Subcutaneous adipose tissue (tissue), 4 donors: ENCODE results near the gene CELF5. TPM values are rescaled to one million over a fixed set of nuclear protein-coding genes. Genes with fewer than 3 reads are reported as not detected.

Source experiments
- CTCF ChIP-seq: fragments of 450-650 bp; IDR thresholded peaks from one replicate; pipeline ENCODE4 v1.5.1; 2016; ENCODE audit warnings: low read depth, mild to moderate bottlenecking, control low read depth, antibody characterized with exemption, moderate library complexity
- total RNA-seq, 4 donors: library from RNA; depleted of rRNA; stranded (reverse); fragments of >200 nt; gene quantifications; one replicate each; pipeline ENCODE4 v1.1.0, GENCODE V29; 2016

CELF5 gene
- total RNA-seq, 4 donors from 2014 or later = not detected

GRCh38 chr19:3338541-3339181 lies 114.2 kb downstream of the CELF5 start:
- no peak for TF ChIP-seq CTCF

- no peak for TF ChIP-seq CTCF
Measured at GRCh38 chr19:3340340-3340739, 115.9 kb downstream of the CELF5 start.

GRCh38 chr19:3342246-3342645 lies 117.8 kb downstream of the CELF5 start:
- no peak for TF ChIP-seq CTCF

GRCh38 chr19:3343619-3344502 lies 119.4 kb downstream of the CELF5 start:
- no peak for TF ChIP-seq CTCF

- TF ChIP-seq CTCF = no peak
Measured at GRCh38 chr19:3344608-3345598, 120.4 kb downstream of the CELF5 start.

- no peak for TF ChIP-seq CTCF
Measured at GRCh38 chr19:3345850-3346460, 121.5 kb downstream of the CELF5 start.

Other genes starting within 250 kb of the CELF5 start
- gene TLE6, start 247.1 kb upstream of the CELF5 start, total RNA-seq = 1 to 10 TPM in 1 of 4 donors, not detected in 3; 1.8 TPM
- gene TLE2, start 195.4 kb upstream of the CELF5 start, total RNA-seq = 10 to 100 TPM in 2 of 4 donors, 1 to 10 TPM in 2; 6.5 to 29.7 (median 16.3) TPM
- 100 to 1,000 TPM; 200 to 309 (median 226) TPM for gene TLE5, start 162.2 kb upstream of the CELF5 start, total RNA-seq
- 10 to 100 TPM; 20.2 to 57.3 (median 27.4) TPM for gene GNA11, start 130.3 kb upstream of the CELF5 start, total RNA-seq
- 10 to 100 TPM in 1 of 4 donors, 1 to 10 TPM in 3; 5.3 to 18.5 (median 8.4) TPM for gene GNA15, start 88.6 kb upstream of the CELF5 start, total RNA-seq
- 1 to 10 TPM in 3 of 4 donors, under 1 TPM in 1; 0.49 to 4.9 (median 3.1) TPM for gene S1PR4, start 45.9 kb upstream of the CELF5 start, total RNA-seq
- 10 to 100 TPM; 20.0 to 34.9 (median 24.5) TPM for gene NCLN, start 38.7 kb upstream of the CELF5 start, total RNA-seq
- 100 to 1,000 TPM in 1 of 4 donors, 10 to 100 TPM in 3; 45.2 to 191 (median 76.8) TPM for gene NFIC, start 141.9 kb downstream of the CELF5 start, total RNA-seq